ENCODE measurements around the gene RBPJ. TPM values are rescaled to one million over a fixed set of nuclear protein-coding genes. Genes with fewer than 3 reads are reported as not detected.

RBPJ gene
- total and polyA plus RNA-seq, 10 donors = 18.4 to 91.9 (median 77.9) TPM

GRCh38 chr4:26454961-26455360 is 134.1 kb downstream of the RBPJ start:
- no peaks in the 10 kb centered on the region for H3K36me3 ChIP-seq
- H3K27ac ChIP-seq = no peak overlapping the region
- H3K4me1 ChIP-seq = peaks cover 0 to 8% (median 3%) of the 10 kb centered on the region in 6 donors
- WGBS, 5 donors = 85 to 100% (median 93%) methylated on average over 3 of the region's 3 CpGs
- no peaks in the 10 kb centered on the region for H3K27me3 ChIP-seq (replicated peaks in 1 of 7)
- H3K4me3 ChIP-seq = no peak overlapping the region
- DNase-seq = no peak
- peaks cover 0 to 9% (median 0%) of the 10 kb centered on the region in 8 donors for H3K9me3 ChIP-seq
- intact Hi-C loops (cut with DNase I; ENCODE audit: low total_unique reads) = loop anchor here (5.0 kb wide), 1 partner anchor 557 kb away; no protein-coding TSS in a partner anchor
- TF ChIP-seq POLR2A (IDR thresholded peaks at IDR 0.05) (no peak), POLR2AphosphoS5 (IDR thresholded peaks at IDR 0.05) (no peak), CTCF (IDR thresholded peaks at IDR 0.05 in 8 of 11, conservative IDR thresholded peaks at IDR 0.05 in 3 of 11) (no peak)

GRCh38 chr4:26455571-26455970 is 134.8 kb downstream of the RBPJ start:
- no peak for TF ChIP-seq POLR2A (IDR thresholded peaks at IDR 0.05)
- no peak for TF ChIP-seq POLR2AphosphoS5 (IDR thresholded peaks at IDR 0.05)
- TF ChIP-seq CTCF (IDR thresholded peaks at IDR 0.05 in 8 of 11, conservative IDR thresholded peaks at IDR 0.05 in 3 of 11) = no peak
- WGBS, 5 donors = 75 to 93% (median 82%) methylated on average over 2 of the region's 2 CpGs
- H3K4me1 ChIP-seq = peaks cover 0 to 8% (median 3%) of the 10 kb centered on the region in 6 donors
- H3K36me3 ChIP-seq = no peaks in the 10 kb centered on the region
- peaks cover 0 to 9% (median 0%) of the 10 kb centered on the region in 8 donors for H3K9me3 ChIP-seq
- H3K27me3 ChIP-seq (replicated peaks in 1 of 7) = no peaks in the 10 kb centered on the region
- no peak overlapping the region for H3K27ac ChIP-seq
- no peak overlapping the region for H3K4me3 ChIP-seq
- intact Hi-C loops (cut with DNase I; ENCODE audit: low total_unique reads) = loop anchor here (5.0 kb wide), 1 partner anchor 557 kb away; no protein-coding TSS in a partner anchor
- DNase-seq = no peak

GRCh38 chr4:26457412-26457811 is 136.6 kb downstream of the RBPJ start:
- WGBS, 5 donors = 82 to 93% (median 86%) methylated on average over 6 of the region's 6 CpGs
- H3K27ac ChIP-seq = no peak overlapping the region
- H3K27me3 ChIP-seq (replicated peaks in 1 of 7) = no peaks in the 10 kb centered on the region
- peaks cover 0 to 8% (median 3%) of the 10 kb centered on the region in 6 donors for H3K4me1 ChIP-seq
- intact Hi-C loops (cut with DNase I; ENCODE audit: low total_unique reads) = loop anchor here (5.0 kb wide), 1 partner anchor 555 kb away; no protein-coding TSS in a partner anchor
- no peak overlapping the region for H3K4me3 ChIP-seq
- H3K36me3 ChIP-seq = no peaks in the 10 kb centered on the region
- peaks cover 0 to 9% (median 0%) of the 10 kb centered on the region in 8 donors for H3K9me3 ChIP-seq
- DNase-seq = no peak
- TF ChIP-seq POLR2A (IDR thresholded peaks at IDR 0.05) (no peak), CTCF (IDR thresholded peaks at IDR 0.05 in 8 of 11, conservative IDR thresholded peaks at IDR 0.05 in 3 of 11) (no peak), POLR2AphosphoS5 (IDR thresholded peaks at IDR 0.05) (no peak)

- WGBS, 5 donors = 24 to 46% (median 28%) methylated on average over 7 of the region's 7 CpGs
- intact Hi-C loops (cut with DNase I; ENCODE audit: low total_unique reads) = loop anchor here (5.0 kb wide), 1 partner anchor 554 kb away; no protein-coding TSS in a partner anchor
Measured at GRCh38 chr4:26458157-26458561, 137.3 kb downstream of the RBPJ start.

More at GRCh38 chr4:26458157-26458561, 137.3 kb downstream of the RBPJ start:
- Histone ChIP-seq H3K27me3 (replicated peaks in 1 of 7) (no peaks in the 10 kb centered on the region), H3K36me3 (no peaks in the 10 kb centered on the region), H3K4me3 (no peak overlapping the region), H3K27ac (no peak overlapping the region), H3K9me3 (peaks cover 0 to 9% (median 0%) of the 10 kb centered on the region in 8 donors), H3K4me1 (peaks cover 0 to 8% (median 3%) of the 10 kb centered on the region in 6 donors)
- TF ChIP-seq CTCF (IDR thresholded peaks at IDR 0.05 in 8 of 11, conservative IDR thresholded peaks at IDR 0.05 in 3 of 11) = no peak
- TF ChIP-seq POLR2A (IDR thresholded peaks at IDR 0.05) = no peak
- TF ChIP-seq POLR2AphosphoS5 (IDR thresholded peaks at IDR 0.05) = no peak
- no peak for DNase-seq

Measured in spleen (tissue), 11 donors.